Measurements from ENCODE around the gene CXorf58.

Gene CXorf58

GRCh38 chrX:23982891-23983290 lies 75.1 kb downstream of the CXorf58 start:
- DNase-seq: no peak
- Histone ChIP-seq H3K36me3 (peaks cover 8% of the 10 kb centered on the region), H3K9me3 (ENCODE audit: severe bottlenecking) (no peaks in the 10 kb centered on the region), H3K27ac (no peak overlapping the region), H3K27me3 (ENCODE audit: insufficient read depth, low read depth, severe bottlenecking) (peaks cover 3% of the 10 kb centered on the region), H3K4me3 (ENCODE audit: low read depth, low read length) (no peak overlapping the region)
- TF ChIP-seq, protein P1, sequence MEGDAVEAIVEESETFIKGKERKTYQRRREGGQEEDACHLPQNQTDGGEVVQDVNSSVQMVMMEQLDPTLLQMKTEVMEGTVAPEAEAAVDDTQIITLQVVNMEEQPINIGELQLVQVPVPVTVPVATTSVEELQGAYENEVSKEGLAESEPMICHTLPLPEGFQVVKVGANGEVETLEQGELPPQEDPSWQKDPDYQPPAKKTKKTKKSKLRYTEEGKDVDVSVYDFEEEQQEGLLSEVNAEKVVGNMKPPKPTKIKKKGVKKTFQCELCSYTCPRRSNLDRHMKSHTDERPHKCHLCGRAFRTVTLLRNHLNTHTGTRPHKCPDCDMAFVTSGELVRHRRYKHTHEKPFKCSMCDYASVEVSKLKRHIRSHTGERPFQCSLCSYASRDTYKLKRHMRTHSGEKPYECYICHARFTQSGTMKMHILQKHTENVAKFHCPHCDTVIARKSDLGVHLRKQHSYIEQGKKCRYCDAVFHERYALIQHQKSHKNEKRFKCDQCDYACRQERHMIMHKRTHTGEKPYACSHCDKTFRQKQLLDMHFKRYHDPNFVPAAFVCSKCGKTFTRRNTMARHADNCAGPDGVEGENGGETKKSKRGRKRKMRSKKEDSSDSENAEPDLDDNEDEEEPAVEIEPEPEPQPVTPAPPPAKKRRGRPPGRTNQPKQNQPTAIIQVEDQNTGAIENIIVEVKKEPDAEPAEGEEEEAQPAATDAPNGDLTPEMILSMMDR (IDR thresholded peaks at IDR 0.05; ENCODE audit: low read depth, low read length): no peak

Measured in WERI-Rb-1 (cell line).